GM12878 (cell line): ENCODE results near the gene CFAP58. TPM values are rescaled to one million over a fixed set of nuclear protein-coding genes. Genes with fewer than 3 reads are reported as not detected.
A peak's percentile ranks its signal among the peaks of the same experiment; 100 is the strongest.

ENCODE experiments used
- CHD4 ChIP-seq: fragments of 200-600 bp; sonication (generic); IDR thresholded peaks from 2 replicates; pipeline ENCODE4 v1.6.1; 2016; ENCODE audit warnings: mild to moderate bottlenecking
- EP300 ChIP-seq, 2 experiments: fragments of 150-350 bp in 1 of 2; IDR thresholded peaks; 2 replicates each; pipeline ENCODE4 v1.6.1; 2011 to 2012; ENCODE audit warnings: low read depth in 2 of 2, low read length in 2 of 2, borderline replicate concordance in 1 of 2, improper control_type of control experiment in 1 of 2, inconsistent platforms in 1 of 2; ENCODE audit not compliant: control insufficient read depth in 1 of 2
- ETV6 ChIP-seq, 2 experiments: fragments of 450-650 bp in 1 of 2; IDR thresholded peaks in 1 of 2; conservative IDR thresholded peaks in 1 of 2; 2 replicates each; pipeline ENCODE4 v1.6.1; 2014; ENCODE audit warnings: antibody characterized with exemption in 1 of 2, borderline replicate concordance in 1 of 2, low read depth in 1 of 2, mild to moderate bottlenecking in 1 of 2, moderate library complexity in 1 of 2
- HCFC1 ChIP-seq: fragments of 150-350 bp; IDR thresholded peaks from 2 replicates; pipeline ENCODE4 v1.6.1; 2014; ENCODE audit warnings: low read length
- LARP7 ChIP-seq: fragments of 450-650 bp; IDR thresholded peaks from 2 replicates; pipeline ENCODE4 v1.6.1; 2017; ENCODE audit warnings: mild to moderate bottlenecking
- MEF2B ChIP-seq: fragments of 450-650 bp; IDR thresholded peaks from 2 replicates; pipeline ENCODE4 v1.6.1; 2018; ENCODE audit warnings: mild to moderate bottlenecking, moderate library complexity; ENCODE audit not compliant: partially characterized antibody, poor library complexity, severe bottlenecking
- SKIL ChIP-seq: fragments of 450-650 bp; IDR thresholded peaks from 2 replicates; pipeline ENCODE4 v1.6.1; 2017; ENCODE audit warnings: mild to moderate bottlenecking, low read depth, inconsistent platforms; ENCODE audit not compliant: poor library complexity, severe bottlenecking
- SMAD1 ChIP-seq: fragments of 450-650 bp; IDR thresholded peaks from 2 replicates; pipeline ENCODE4 v1.6.1; 2018; ENCODE audit warnings: mild to moderate bottlenecking, low read depth; ENCODE audit not compliant: partially characterized antibody
- SPI1 ChIP-seq: IDR thresholded peaks from 2 replicates; pipeline ENCODE4 v1.6.1; 2011; ENCODE audit warnings: low read depth, mild to moderate bottlenecking, low read length, moderate library complexity, borderline replicate concordance; ENCODE audit not compliant: insufficient read depth
- TCF12 ChIP-seq: IDR thresholded peaks from 2 replicates; pipeline ENCODE4 v1.6.1; 2011; ENCODE audit warnings: low read depth, mild to moderate bottlenecking, low read length
- ZBTB4 ChIP-seq: fragments of 450-650 bp; formaldehyde crosslinking; IDR thresholded peaks from 2 replicates; pipeline ENCODE4 v1.4.0; 2022; ENCODE audit warnings: mild to moderate bottlenecking, moderate library complexity
- ZNF687 ChIP-seq: fragments of 450-650 bp; IDR thresholded peaks from 2 replicates; pipeline ENCODE4 v1.6.1; 2017; ENCODE audit warnings: mild to moderate bottlenecking, moderate library complexity
- polyA plus RNA-seq, 11 experiments: library from polyadenylated mRNA; depleted of rRNA in 4 of 11; unstranded in 6 of 11; stranded (reverse) in 5 of 11; fragments of >200 nt; fragmentation: Nextera tagmentation in 4 of 11; fragmentation: Illumina TruSeq in 1 of 11; extraction: Ambion mirVana in 4 of 11; extraction: Trizol in 1 of 11; gene quantifications; 1 replicate in 1 of 11; 2 replicates in 10 of 11; pipeline versions ENCODE4 v1.2.1 to v1.2.3, GENCODE V29; 2011 to 2016; ENCODE audit warnings: inconsistent platforms in 2 of 11, missing spikeins in 2 of 11, low read depth in 1 of 11
- total RNA-seq, 4 experiments: library from RNA; depleted of rRNA in 3 of 4; stranded (reverse); fragments of >200 nt in 3 of 4; fragmentation: Illumina TruSeq in 1 of 4; extraction: Trizol in 1 of 4; gene quantifications; 2 replicates each; pipeline versions ENCODE4 v1.2.1 to v1.2.3, GENCODE V29; 2013 to 2021
- TF ChIP-seq, protein P1 (sequence below): IDR thresholded peaks from 2 replicates; pipeline ENCODE4 v1.6.1; 2012; ENCODE audit warnings: low read length, inconsistent platforms
- TF ChIP-seq, protein P2 (sequence below): fragments of 450-650 bp; IDR thresholded peaks from 2 replicates; pipeline ENCODE4 v1.6.1; 2016; ENCODE audit warnings: mild to moderate bottlenecking

CFAP58 gene
- total and polyA plus RNA-seq, 10 of the 15 experiments (the other 5 are each of a cell fraction or from before 2014, with no cell fraction given) = 0.03 to 0.35 (median 0.21) TPM

GRCh38 chr10:104328896-104329710 lies 24.5 kb upstream of the CFAP58 start (continued):
- TF ChIP-seq ZNF687 (no peak), LARP7 (no peak), SMAD1 (peak; percentile 18), EP300 (IDR thresholded peaks at IDR 0.05; ENCODE audit: borderline replicate concordance in 1 of 2, control insufficient read depth in 1 of 2, low read depth in 2 of 2, low read length in 2 of 2) (0 out of 4 replicates have a peak, but pooled peaks of 1 of the 2 experiments have one; percentile 32), HCFC1 (no peak), TCF12 (peak; percentile 51; the same call in 1 of the 2 replicates), ZBTB4 (CRISPR knock-in tag) (no peak), SPI1 (peak; percentile 42; the same call in 1 of the 2 replicates), SKIL (no peak), MEF2B (peak; percentile 52), CHD4 (no peak), ETV6 (conservative IDR thresholded peaks at IDR 0.05 in 1 of 2, IDR thresholded peaks at IDR 0.05 in 1 of 2; ENCODE audit: borderline replicate concordance in 1 of 2, low read depth in 1 of 2) (peak in 1 of 2 experiments; percentile 66; a peak in 1 of 4 replicates)
- TF ChIP-seq, protein P1, sequence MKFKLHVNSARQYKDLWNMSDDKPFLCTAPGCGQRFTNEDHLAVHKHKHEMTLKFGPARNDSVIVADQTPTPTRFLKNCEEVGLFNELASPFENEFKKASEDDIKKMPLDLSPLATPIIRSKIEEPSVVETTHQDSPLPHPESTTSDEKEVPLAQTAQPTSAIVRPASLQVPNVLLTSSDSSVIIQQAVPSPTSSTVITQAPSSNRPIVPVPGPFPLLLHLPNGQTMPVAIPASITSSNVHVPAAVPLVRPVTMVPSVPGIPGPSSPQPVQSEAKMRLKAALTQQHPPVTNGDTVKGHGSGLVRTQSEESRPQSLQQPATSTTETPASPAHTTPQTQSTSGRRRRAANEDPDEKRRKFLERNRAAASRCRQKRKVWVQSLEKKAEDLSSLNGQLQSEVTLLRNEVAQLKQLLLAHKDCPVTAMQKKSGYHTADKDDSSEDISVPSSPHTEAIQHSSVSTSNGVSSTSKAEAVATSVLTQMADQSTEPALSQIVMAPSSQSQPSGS = no peak
- TF ChIP-seq, protein P2, sequence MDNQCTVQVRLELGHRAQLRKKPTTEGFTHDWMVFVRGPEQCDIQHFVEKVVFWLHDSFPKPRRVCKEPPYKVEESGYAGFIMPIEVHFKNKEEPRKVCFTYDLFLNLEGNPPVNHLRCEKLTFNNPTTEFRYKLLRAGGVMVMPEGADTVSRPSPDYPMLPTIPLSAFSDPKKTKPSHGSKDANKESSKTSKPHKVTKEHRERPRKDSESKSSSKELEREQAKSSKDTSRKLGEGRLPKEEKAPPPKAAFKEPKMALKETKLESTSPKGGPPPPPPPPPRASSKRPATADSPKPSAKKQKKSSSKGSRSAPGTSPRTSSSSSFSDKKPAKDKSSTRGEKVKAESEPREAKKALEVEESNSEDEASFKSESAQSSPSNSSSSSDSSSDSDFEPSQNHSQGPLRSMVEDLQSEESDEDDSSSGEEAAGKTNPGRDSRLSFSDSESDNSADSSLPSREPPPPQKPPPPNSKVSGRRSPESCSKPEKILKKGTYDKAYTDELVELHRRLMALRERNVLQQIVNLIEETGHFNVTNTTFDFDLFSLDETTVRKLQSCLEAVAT = peak; percentile 77
